ENCODE results near the gene SCN1A.

Gene SCN1A

GRCh38 chr2:165970663-165971062, 157.2 kb downstream of the SCN1A start:
- no peak for DNase-seq (ENCODE audit: low spot score)

GRCh38 chr2:165969227-165969626, 158.6 kb downstream of the SCN1A start:
- no peak for DNase-seq (ENCODE audit: low spot score)

- no peak for DNase-seq (ENCODE audit: low spot score)
These were observed 160.1 kb downstream of the SCN1A start for GRCh38 chr2:165967746-165968145.

GRCh38 chr2:165961818-165962217, 166.0 kb downstream of the SCN1A start:
- DNase-seq (ENCODE audit: low spot score), result no peak

GRCh38 chr2:165959371-165959770, 168.4 kb downstream of the SCN1A start:
- no peak for DNase-seq (ENCODE audit: low spot score)

- DNase-seq (ENCODE audit: low spot score), result no peak
These were observed 169.4 kb downstream of the SCN1A start for GRCh38 chr2:165958313-165958960.

GRCh38 chr2:165957030-165957675, 170.7 kb downstream of the SCN1A start:
- DNase-seq (ENCODE audit: low spot score), result no peak

GRCh38 chr2:165953655-165954606, 173.9 kb downstream of the SCN1A start, which contains the start of gene TTC21B:
Gene TTC21B, minus strand, starts transcription at chr2:165953776. Its CDS starts 71 bp downstream, at chr2:165953705.
- peak; percentile 94 for DNase-seq (ENCODE audit: low spot score)

GRCh38 chr2:165953306-165953654, 174.5 kb downstream of the SCN1A start:
- peak; percentile 47 for DNase-seq (ENCODE audit: low spot score)

GRCh38 chr2:165952741-165953211, 175.0 kb downstream of the SCN1A start:
- peak; percentile 42 for DNase-seq (ENCODE audit: low spot score)

GRCh38 chr2:165952085-165952484, 175.7 kb downstream of the SCN1A start:
- no peak for DNase-seq (ENCODE audit: low spot score)

- no peak for DNase-seq (ENCODE audit: low spot score)
These were observed 177.4 kb downstream of the SCN1A start for GRCh38 chr2:165950438-165950837.

GRCh38 chr2:165941827-165942226, 186.0 kb downstream of the SCN1A start:
- no peak for DNase-seq (ENCODE audit: low spot score)

- DNase-seq (ENCODE audit: low spot score), result no peak
These were observed 189.6 kb downstream of the SCN1A start for GRCh38 chr2:165938237-165938636.
